Ovary (tissue), 9 donors: Measurements from ENCODE around the gene MST1. TPM values are rescaled to one million over a fixed set of nuclear protein-coding genes. Genes with fewer than 3 reads are reported as not detected.

Experiments used
- DNase-seq, 5 donors: peaks; one replicate each; pipeline ENCODE4 v3.0.0-alpha.2; 2019 to 2020
- H3K27ac ChIP-seq, 2 donors: fragments of 200-600 bp; one replicate each; pipeline versions ENCODE4 v1.5.1 to v1.8.0; 2019 to 2022
- H3K27me3 ChIP-seq: fragments of 200-600 bp; one replicate; pipeline ENCODE4 v1.8.0; 2022
- H3K36me3 ChIP-seq: fragments of 200-600 bp; sonication (generic); one replicate; pipeline ENCODE4 v1.5.1; 2019
- H3K4me1 ChIP-seq: one replicate; pipeline ENCODE4 v1.8.1; 2013; ENCODE audit warnings: mild to moderate bottlenecking, moderate library complexity; ENCODE audit not compliant: insufficient read depth
- H3K4me3 ChIP-seq: fragments of 200-600 bp; sonication (generic); one replicate; pipeline ENCODE4 v1.5.1; 2017
- H3K9me3 ChIP-seq, 2 donors: fragments of 200-600 bp in 1 of 2; sonication (generic) in 1 of 2; one replicate each; pipeline versions ENCODE4 v1.5.1 to v1.8.1; 2013 to 2019; ENCODE audit warnings: mild to moderate bottlenecking in 1 of 2, moderate library complexity in 1 of 2
- EP300 ChIP-seq: sonication (generic); formaldehyde crosslinking; IDR thresholded peaks from one replicate; pipeline ENCODE4 v1.6.1; 2017; ENCODE audit warnings: antibody characterized with exemption
- POLR2A ChIP-seq: fragments of 450-650 bp; IDR thresholded peaks from one replicate; pipeline ENCODE4 v1.6.1; 2017; ENCODE audit warnings: antibody characterized with exemption, mild to moderate bottlenecking, moderate library complexity
- WGBS, 3 donors: extraction: QIAGEN DNeasy Blood & Tissue Kit in 1 of 3; methylation state at CpG; one replicate each; pipeline versions ENCODE4 v1.1.5 to v1.1.7; 2013 to 2017; 5-methylcytosine and 5-hydroxymethylcytosine counted together
- intact Hi-C, 4 donors: fragments of 100-400 bp; cut with DNase I; formaldehyde crosslinking; loops; one replicate each; pipeline versions ENCODE4 v1.11.0 to v1.15.1; 2022 to 2023
- polyA plus RNA-seq, 2 donors: library from polyadenylated mRNA; stranded (reverse); fragments of 200-250 nt in 1 of 2; fragments of 350-450 nt in 1 of 2; fragmentation: Illumina TruSeq in 1 of 2; extraction: RNeasy Lipid Tissue Mini Kit (QIAGEN cat#74804) in 1 of 2; gene quantifications; one replicate each; pipeline ENCODE4 v1.2.3, GENCODE V29; 2013 to 2014
- total RNA-seq, 7 donors: library from RNA; depleted of rRNA in 2 of 7; stranded (reverse); fragments of >200 nt in 2 of 7; fragmentation: NEBNext Ultra II Directional in 3 of 7; extraction: Animal tissue kit (Norgen Biotek cat#: 25700) in 3 of 7; gene quantifications; one replicate each; pipeline versions ENCODE4 v1.1.0 to v1.2.4, GENCODE V29; 2016 to 2023
- TF ChIP-seq, protein P1 (sequence below), 3 donors: fragments of 450-650 bp in 2 of 3; fragments of 200-600 bp in 1 of 3; IDR thresholded peaks; one replicate each; pipeline versions ENCODE4 v1.5.1 to v1.8.0; 2016 to 2022; ENCODE audit warnings: antibody characterized with exemption in 3 of 3, mild to moderate bottlenecking in 1 of 3
- donor health status: DM: no; HTN: no; CAD: no; lungs with moderate emphysema.
- donor health status: DM: no; HTN: no; CAD: no.
- donor health status: Bipolar disorder and iron deficiency.
- donor health status: DM: yes; HTN: yes; CAD: no.
- donor health status: DM: no; HTN: no; CAD: no.
- donor health status: DM: yes; HTN: yes; CAD: no.

Gene MST1
- total and polyA plus RNA-seq, 9 donors = 3.5 to 91.0 (median 17.3) TPM

GRCh38 chr3:49681232-49681522, 8.1 kb downstream of the MST1 start:
- no peak overlapping the region for H3K4me3 ChIP-seq
- TF ChIP-seq POLR2A (no peak), EP300 (no peak)
- TF ChIP-seq, protein P1, sequence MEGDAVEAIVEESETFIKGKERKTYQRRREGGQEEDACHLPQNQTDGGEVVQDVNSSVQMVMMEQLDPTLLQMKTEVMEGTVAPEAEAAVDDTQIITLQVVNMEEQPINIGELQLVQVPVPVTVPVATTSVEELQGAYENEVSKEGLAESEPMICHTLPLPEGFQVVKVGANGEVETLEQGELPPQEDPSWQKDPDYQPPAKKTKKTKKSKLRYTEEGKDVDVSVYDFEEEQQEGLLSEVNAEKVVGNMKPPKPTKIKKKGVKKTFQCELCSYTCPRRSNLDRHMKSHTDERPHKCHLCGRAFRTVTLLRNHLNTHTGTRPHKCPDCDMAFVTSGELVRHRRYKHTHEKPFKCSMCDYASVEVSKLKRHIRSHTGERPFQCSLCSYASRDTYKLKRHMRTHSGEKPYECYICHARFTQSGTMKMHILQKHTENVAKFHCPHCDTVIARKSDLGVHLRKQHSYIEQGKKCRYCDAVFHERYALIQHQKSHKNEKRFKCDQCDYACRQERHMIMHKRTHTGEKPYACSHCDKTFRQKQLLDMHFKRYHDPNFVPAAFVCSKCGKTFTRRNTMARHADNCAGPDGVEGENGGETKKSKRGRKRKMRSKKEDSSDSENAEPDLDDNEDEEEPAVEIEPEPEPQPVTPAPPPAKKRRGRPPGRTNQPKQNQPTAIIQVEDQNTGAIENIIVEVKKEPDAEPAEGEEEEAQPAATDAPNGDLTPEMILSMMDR (IDR thresholded peaks at IDR 0.05) = no peak
- no peaks in the 10 kb centered on the region for H3K9me3 ChIP-seq
- no peaks in the 10 kb centered on the region for H3K27me3 ChIP-seq
- H3K4me1 ChIP-seq = no peaks in the 10 kb centered on the region
- H3K36me3 ChIP-seq = no peaks in the 10 kb centered on the region
- intact Hi-C loops = no loop called here
- no peak overlapping the region for H3K27ac ChIP-seq
- WGBS, 3 donors = 92 to 95% (median 93%) methylated on average over 2 of the region's 2 CpGs
- no peak for DNase-seq

- Histone ChIP-seq H3K27ac (no peak overlapping the region), H3K36me3 (no peaks in the 10 kb centered on the region)
- intact Hi-C loops = no loop called here
These were observed 8.6 kb downstream of the MST1 start for GRCh38 chr3:49680493-49681231.

DNA sequence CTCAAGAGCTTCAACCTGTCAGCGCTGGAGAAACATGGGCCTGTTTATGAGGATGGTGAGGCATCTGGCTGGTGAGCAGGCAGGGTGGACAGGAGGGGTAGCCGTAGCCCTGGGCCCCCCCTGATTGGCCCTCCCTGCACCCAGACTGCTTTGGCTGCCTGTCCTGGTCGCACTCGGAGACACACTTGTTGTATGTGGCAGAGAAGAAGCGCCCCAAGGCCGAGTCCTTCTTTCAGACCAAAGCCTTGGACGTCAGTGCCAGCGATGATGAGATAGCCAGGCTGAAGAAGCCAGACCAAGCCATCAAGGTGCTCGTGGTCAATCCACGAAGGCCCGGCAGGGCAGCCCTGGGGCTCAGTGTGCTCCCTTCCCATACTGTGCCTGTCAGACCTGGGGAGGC, 13.4 kb downstream of the MST1 start:
- DNase-seq = no peak
- WGBS, 3 donors = 88 to 95% (median 90%) methylated on average over 11 of the region's 11 CpGs
- intact Hi-C loops = no loop called here
- H3K27me3 ChIP-seq = no peaks in the 10 kb centered on the region
- H3K4me1 ChIP-seq = peaks cover 10% of the 10 kb centered on the region
- TF ChIP-seq EP300 = no peak
- no peak for TF ChIP-seq POLR2A
- TF ChIP-seq, protein P1 (IDR thresholded peaks at IDR 0.05) = no peak
- H3K36me3 ChIP-seq = no peaks in the 10 kb centered on the region
- H3K4me3 ChIP-seq = no peak overlapping the region
- H3K27ac ChIP-seq = no peak overlapping the region
- H3K9me3 ChIP-seq = no peaks in the 10 kb centered on the region

More at GRCh38 chr3:49680493-49681231, 8.6 kb downstream of the MST1 start:
- no peaks in the 10 kb centered on the region for H3K27me3 ChIP-seq
- H3K9me3 ChIP-seq = no peaks in the 10 kb centered on the region
- TF ChIP-seq EP300 (no peak), POLR2A (no peak)
- TF ChIP-seq, protein P1 (IDR thresholded peaks at IDR 0.05) = no peak
- no peaks in the 10 kb centered on the region for H3K4me1 ChIP-seq
- WGBS, 3 donors = 74 to 82% (median 77%) methylated on average over 7 of the region's 7 CpGs
- H3K4me3 ChIP-seq = no peak overlapping the region
- DNase-seq = no peak

DNA sequence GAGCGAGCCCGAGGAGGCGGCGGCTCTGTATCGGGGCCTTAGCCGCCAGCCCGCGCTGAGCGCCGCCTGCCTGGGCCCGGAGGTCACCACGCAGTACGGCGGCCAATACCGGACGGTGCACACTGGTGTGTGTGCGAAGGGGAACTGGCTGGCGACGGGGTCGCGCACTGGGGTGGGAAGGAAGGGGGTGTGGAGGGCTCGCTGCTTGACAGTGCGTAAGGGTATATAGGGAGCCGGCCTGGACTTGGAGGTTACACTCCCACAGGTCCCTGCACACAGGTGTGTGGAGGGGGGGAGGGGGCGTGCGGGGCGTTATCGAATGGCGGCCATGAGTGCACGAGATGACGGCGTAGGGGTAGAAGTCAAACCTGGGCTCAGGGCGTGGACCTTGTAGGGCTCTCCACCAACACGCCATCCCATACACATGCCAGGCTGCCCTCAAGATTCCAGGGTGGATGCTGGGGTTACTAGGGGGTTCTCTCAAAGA, 14.7 kb downstream of the MST1 start:
- WGBS, 3 donors = 5 to 8% (median 5%) methylated on average over 34 of the region's 34 CpGs
- DNase-seq = peak in 2 of 5 donors; percentile 42 to 51

More for the DNA sequence above, 14.7 kb downstream of the MST1 start:
- Histone ChIP-seq H3K4me3 (peak overlapping the region; percentile 89), H3K9me3 (no peaks in the 10 kb centered on the region), H3K36me3 (no peaks in the 10 kb centered on the region), H3K27me3 (no peaks in the 10 kb centered on the region), H3K27ac (peak overlapping the region; percentile 2 to 82), H3K4me1 (peaks cover 10% of the 10 kb centered on the region)
- TF ChIP-seq, protein P1 (IDR thresholded peaks at IDR 0.05) = no peak
- TF ChIP-seq EP300 = no peak
- intact Hi-C loops = loop anchor here in 2 of 4 donors (5.0 kb wide), 2 partner anchors 132 to 137 kb away; no protein-coding TSS in a partner anchor
